Measurements from ENCODE around the gene LRRC8E. TPM values are rescaled to one million over a fixed set of nuclear protein-coding genes. Genes with fewer than 3 reads are reported as not detected.

Gene LRRC8E
- total RNA-seq, 1 experiment from 2014 or later = 18.1 TPM

DNA sequence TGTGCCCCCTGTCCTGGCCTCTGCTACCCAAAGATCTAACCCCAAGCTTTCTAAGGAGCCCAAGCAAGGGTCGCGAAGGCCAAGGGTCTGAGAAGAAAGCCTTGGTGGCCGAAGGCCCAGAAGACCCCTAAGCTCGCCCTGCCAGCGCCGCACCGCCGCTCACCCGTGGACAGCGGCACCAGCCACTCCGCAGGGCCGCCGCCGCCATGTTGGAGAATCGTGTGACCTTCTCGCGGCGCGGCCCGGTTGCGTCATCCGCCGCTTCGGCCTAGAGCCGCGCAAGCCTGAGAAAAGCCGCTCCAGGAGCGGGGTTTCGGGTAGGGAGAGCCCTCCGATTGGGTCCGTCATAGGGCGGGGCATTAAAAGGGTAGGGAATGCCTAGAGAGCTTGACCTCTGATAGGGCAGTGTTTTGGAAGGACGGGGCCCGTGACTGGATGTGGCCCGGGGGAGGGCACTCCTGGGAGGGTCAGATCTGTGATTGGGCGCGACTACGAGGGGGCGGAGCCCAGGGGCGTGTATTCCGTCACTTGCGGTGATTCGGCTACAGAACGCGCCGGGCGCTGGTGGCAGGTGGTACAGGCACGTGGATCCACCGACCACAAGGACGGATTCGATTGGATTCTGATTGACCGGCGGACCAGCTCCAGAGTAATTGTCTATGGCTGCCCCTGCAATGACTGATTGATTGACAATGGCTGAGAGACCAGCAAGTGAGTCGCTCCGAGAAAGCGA, 55.3 kb downstream of the LRRC8E start, which contains the start of gene TIMM44:
Gene TIMM44 (minus strand): TSS at position 223 of the 733 bp plus-strand sequence. CDS start 15 bp downstream, at position 208.
- intact Hi-C loops (cut with micrococcal nuclease) = loop anchor here (1.0 to 5.0 kb wide), 2 partner anchors 214 to 310 kb away; no protein-coding TSS in a partner anchor
- H3K4me3 ChIP-seq (replicated peaks in 1 of 2; ENCODE audit: low read depth in 1 of 2, low read length in 2 of 2) = peak within 1 kb of the TSS; percentile 96 to 99
- TF ChIP-seq ZFX (IDR thresholded peaks at IDR 0.05) = peak; percentile 58; the same call in 1 of the 2 replicates
- TF ChIP-seq EZH2 (IDR thresholded peaks at IDR 0.05) = no peak
- TF ChIP-seq, protein P1, sequence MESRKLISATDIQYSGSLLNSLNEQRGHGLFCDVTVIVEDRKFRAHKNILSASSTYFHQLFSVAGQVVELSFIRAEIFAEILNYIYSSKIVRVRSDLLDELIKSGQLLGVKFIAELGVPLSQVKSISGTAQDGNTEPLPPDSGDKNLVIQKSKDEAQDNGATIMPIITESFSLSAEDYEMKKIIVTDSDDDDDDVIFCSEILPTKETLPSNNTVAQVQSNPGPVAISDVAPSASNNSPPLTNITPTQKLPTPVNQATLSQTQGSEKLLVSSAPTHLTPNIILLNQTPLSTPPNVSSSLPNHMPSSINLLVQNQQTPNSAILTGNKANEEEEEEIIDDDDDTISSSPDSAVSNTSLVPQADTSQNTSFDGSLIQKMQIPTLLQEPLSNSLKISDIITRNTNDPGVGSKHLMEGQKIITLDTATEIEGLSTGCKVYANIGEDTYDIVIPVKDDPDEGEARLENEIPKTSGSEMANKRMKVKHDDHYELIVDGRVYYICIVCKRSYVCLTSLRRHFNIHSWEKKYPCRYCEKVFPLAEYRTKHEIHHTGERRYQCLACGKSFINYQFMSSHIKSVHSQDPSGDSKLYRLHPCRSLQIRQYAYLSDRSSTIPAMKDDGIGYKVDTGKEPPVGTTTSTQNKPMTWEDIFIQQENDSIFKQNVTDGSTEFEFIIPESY (IDR thresholded peaks at IDR 0.05; ENCODE audit: extremely low read depth, insufficient replicate concordance, low read length) = no peak
- peak; percentile 28 for TF ChIP-seq TCF7L2 (IDR thresholded peaks at IDR 0.05; ENCODE audit: borderline replicate concordance, extremely low read depth, insufficient read depth, insufficient read length)
- TF ChIP-seq, protein P2, sequence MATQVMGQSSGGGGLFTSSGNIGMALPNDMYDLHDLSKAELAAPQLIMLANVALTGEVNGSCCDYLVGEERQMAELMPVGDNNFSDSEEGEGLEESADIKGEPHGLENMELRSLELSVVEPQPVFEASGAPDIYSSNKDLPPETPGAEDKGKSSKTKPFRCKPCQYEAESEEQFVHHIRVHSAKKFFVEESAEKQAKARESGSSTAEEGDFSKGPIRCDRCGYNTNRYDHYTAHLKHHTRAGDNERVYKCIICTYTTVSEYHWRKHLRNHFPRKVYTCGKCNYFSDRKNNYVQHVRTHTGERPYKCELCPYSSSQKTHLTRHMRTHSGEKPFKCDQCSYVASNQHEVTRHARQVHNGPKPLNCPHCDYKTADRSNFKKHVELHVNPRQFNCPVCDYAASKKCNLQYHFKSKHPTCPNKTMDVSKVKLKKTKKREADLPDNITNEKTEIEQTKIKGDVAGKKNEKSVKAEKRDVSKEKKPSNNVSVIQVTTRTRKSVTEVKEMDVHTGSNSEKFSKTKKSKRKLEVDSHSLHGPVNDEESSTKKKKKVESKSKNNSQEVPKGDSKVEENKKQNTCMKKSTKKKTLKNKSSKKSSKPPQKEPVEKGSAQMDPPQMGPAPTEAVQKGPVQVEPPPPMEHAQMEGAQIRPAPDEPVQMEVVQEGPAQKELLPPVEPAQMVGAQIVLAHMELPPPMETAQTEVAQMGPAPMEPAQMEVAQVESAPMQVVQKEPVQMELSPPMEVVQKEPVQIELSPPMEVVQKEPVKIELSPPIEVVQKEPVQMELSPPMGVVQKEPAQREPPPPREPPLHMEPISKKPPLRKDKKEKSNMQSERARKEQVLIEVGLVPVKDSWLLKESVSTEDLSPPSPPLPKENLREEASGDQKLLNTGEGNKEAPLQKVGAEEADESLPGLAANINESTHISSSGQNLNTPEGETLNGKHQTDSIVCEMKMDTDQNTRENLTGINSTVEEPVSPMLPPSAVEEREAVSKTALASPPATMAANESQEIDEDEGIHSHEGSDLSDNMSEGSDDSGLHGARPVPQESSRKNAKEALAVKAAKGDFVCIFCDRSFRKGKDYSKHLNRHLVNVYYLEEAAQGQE (IDR thresholded peaks at IDR 0.05; ENCODE audit: low read depth) = no peak
- TF ChIP-seq CEBPB (IDR thresholded peaks at IDR 0.05; ENCODE audit: low read depth) = peak; percentile 94
- TF ChIP-seq POLR2AphosphoS5 (IDR thresholded peaks at IDR 0.05; ENCODE audit: low read depth, low read length) = peak; percentile 96
- no peak for TF ChIP-seq RAD21 (IDR thresholded peaks at IDR 0.05; ENCODE audit: low read depth)
- peak; percentile 4; the same call in 1 of the 2 replicates for TF ChIP-seq SRF (IDR thresholded peaks at IDR 0.05; ENCODE audit: low read depth)
- TF ChIP-seq MAX (IDR thresholded peaks at IDR 0.05) = peak; percentile 95
- peak; percentile 95 for TF ChIP-seq POLR2A (IDR thresholded peaks at IDR 0.05; ENCODE audit: borderline replicate concordance, extremely low read depth, insufficient read depth, insufficient read length)
- TF ChIP-seq FOSL1 (IDR thresholded peaks at IDR 0.05; ENCODE audit: low read depth) = no peak
- no peak for TF ChIP-seq CTCF (IDR thresholded peaks at IDR 0.05 in 2 of 3, conservative IDR thresholded peaks at IDR 0.05 in 1 of 3; ENCODE audit: borderline replicate concordance in 1 of 3, insufficient read depth in 1 of 3, low read depth in 2 of 3, low read length in 2 of 3)
- TF ChIP-seq ATF3 (IDR thresholded peaks at IDR 0.05) = no peak
- no peak for TF ChIP-seq ZNF274 (IDR thresholded peaks at IDR 0.05; ENCODE audit: low read depth, low read length)
- peak; percentile 55 for TF ChIP-seq SIN3A (IDR thresholded peaks at IDR 0.05; ENCODE audit: low read depth)
- peak; percentile 96 for TF ChIP-seq YY1 (IDR thresholded peaks at IDR 0.05; ENCODE audit: extremely low read depth, insufficient replicate concordance, low read depth, low read length)

More for the DNA sequence above, 55.3 kb downstream of the LRRC8E start, which contains the start of gene TIMM44:
- POLR2A ChIA-PET = interaction anchor here (0.6 to 2.5 kb wide), 25 partner anchors 9 to 375 kb away, joined by 3 to 23 read pairs (median 4); partner anchors contain the start of genes ELAVL1 and SNAPC2
- DNase-seq (ENCODE audit: low read depth, low spot score) = peak; percentile 99
- peaks cover 13 to 25% of the 10 kb centered on the region in 2 experiments for H3K4me1 ChIP-seq (ENCODE audit: control insufficient read depth in 1 of 2, insufficient read depth in 2 of 2, low read length in 2 of 2)
- H3K9me2 ChIP-seq (ENCODE audit: insufficient read depth) = no peaks in the 10 kb centered on the region
- peak within 1 kb of the TSS; percentile 96 for H3K9ac ChIP-seq (ENCODE audit: low read length)
- no peak within 1 kb of the TSS for H2AFZ ChIP-seq (ENCODE audit: low read depth, low read length, poor library complexity, severe bottlenecking)
- no peaks in the 10 kb centered on the region for H4K20me1 ChIP-seq (ENCODE audit: insufficient read depth)
- H3K36me3 ChIP-seq (ENCODE audit: control insufficient read depth in 1 of 2, insufficient read depth in 2 of 2, low read length in 2 of 2) = peaks cover 10 to 15% of the 10 kb centered on the region in 2 experiments; a peak in 3 of 4 replicates
- RAD21 ChIA-PET (ENCODE audit: low non-redundant PET in 1 of 2, low total read pairs in 2 of 2, uncharacterized antibody in 2 of 2, unreplicated experiment in 2 of 2) = interaction anchor here (0.6 to 1.6 kb wide), 3 partner anchors 23 to 308 kb away, joined by 3 to 5 read pairs (median 4); partner anchors contain the start of gene SNAPC2 (in 1 of the 2)
- peak; percentile 98 for ATAC-seq
- no peaks in the 10 kb centered on the region for H3K27me3 ChIP-seq (ENCODE audit: insufficient read depth, low read length)
- no peaks in the 10 kb centered on the region for H3K9me3 ChIP-seq (ENCODE audit: control insufficient read depth in 1 of 2, insufficient read depth in 1 of 2, low read depth in 1 of 2, low read length in 2 of 2)
- no TSS peak for BruUV-seq (replicated peaks)
- CTCF ChIA-PET = interaction anchor here (0.6 to 2.4 kb wide), 23 partner anchors 8 to 392 kb away, joined by 3 to 30 read pairs (median 4); partner anchors contain the start of genes MAP2K7 and SNAPC2
- H3K4me2 ChIP-seq (ENCODE audit: low read length) = peak within 1 kb of the TSS; percentile 92
- peak within 1 kb of the TSS; percentile 77 for H3K27ac ChIP-seq (ENCODE audit: low read depth, low read length)
- H3K79me2 ChIP-seq (ENCODE audit: insufficient read depth, low read length) = peaks cover 44% of the 10 kb centered on the region

Measured in HCT116 (cell line).